DLD1 (cell line): ENCODE measurements around the gene GSE1.

ENCODE experiments used
- in situ Hi-C: cut with HindIII; loops from 2 replicates; pipeline ENCODE4 v1.10.0; 2017; ENCODE audit warnings: low sequenced_read_pairs

Gene GSE1

DNA sequence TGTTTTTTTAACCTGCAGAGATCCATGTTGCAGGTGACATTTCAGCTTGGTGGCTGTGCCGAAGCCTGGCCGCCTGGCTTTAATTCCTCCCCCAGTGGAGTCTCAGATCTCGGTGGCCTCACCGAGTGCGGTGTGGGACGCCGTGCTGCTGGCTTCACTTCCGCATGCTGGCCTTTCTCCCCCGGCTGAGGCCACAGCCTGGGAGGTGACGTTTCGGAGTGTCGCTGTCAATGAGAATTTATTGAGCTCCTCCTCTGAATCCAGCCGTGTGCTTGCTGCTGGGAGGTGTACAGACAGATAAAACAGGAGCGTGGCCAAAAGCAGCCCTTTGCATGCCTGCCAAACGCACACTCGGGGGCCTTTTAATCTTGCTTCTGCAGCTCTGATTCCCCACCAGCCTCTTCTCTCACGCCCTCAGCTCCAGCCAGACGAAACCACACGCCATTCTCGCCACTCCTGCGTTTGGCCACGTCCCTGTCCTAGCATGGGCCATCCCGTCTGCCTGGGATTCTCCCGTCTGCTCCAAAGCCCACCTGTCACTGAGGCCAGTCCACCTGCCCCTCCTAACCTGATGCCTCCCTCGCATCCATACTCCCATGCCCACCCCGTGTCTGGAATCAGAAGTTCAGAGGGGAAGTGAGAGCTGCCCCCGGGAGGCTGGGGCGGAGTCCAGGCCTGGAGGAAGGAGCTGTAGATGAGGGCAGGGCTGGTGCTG lies 3.6 kb downstream of the GSE1 start:
- in situ Hi-C loops = no loop called here

- in situ Hi-C loops = no loop called here
Measured at GRCh38 chr16:85617948-85618347, 4.8 kb downstream of the GSE1 start.

GRCh38 chr16:85618521-85618920 lies 5.4 kb downstream of the GSE1 start:
- in situ Hi-C loops = no loop called here

GRCh38 chr16:85619101-85619891 lies 6.2 kb downstream of the GSE1 start:
- in situ Hi-C loops = no loop called here

- in situ Hi-C loops = no loop called here
Measured at GRCh38 chr16:85620374-85620773, 7.3 kb downstream of the GSE1 start.

- in situ Hi-C loops = no loop called here
Measured at GRCh38 chr16:85621698-85622428, 8.7 kb downstream of the GSE1 start.

DNA sequence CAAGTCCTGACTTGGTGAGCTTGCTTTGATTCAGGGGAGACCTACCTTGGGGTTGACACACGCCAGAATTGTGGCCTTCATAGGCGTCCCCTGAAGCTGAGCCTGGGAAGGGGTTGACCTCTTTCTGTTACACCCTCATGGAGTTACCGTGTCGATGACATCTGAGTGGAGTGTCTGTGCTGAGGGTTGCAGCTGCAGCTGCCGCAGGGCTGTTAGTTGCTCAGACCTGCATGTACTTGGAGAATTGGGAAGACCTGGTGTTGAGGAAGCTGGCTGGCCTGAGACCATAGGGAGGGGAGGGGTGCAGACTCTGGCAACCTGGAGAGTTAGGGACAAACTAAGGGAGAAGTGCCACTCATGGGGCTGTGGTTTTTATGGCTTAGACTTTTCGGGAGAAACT lies 9.6 kb downstream of the GSE1 start:
- in situ Hi-C loops = no loop called here

DNA sequence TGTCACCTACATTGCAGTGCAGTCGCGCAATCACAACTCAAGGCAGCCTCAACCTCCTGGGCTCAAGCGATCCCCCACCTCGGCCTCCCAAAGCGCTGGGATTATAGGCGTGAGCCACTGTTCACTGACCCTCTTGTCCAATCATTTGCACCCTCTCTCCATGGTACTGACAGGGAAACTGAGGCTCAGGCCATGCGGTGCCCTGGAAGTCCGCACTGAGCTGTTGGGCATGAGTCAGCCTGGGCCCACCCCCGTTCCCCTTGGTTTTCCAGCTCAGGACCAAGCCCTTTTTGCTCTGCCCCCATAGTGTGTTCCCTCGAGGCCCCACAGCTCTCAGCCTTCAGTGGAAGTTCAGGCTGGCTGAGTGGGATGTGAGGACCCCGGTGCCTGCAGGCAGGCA lies 10.1 kb downstream of the GSE1 start:
- in situ Hi-C loops = no loop called here

DNA sequence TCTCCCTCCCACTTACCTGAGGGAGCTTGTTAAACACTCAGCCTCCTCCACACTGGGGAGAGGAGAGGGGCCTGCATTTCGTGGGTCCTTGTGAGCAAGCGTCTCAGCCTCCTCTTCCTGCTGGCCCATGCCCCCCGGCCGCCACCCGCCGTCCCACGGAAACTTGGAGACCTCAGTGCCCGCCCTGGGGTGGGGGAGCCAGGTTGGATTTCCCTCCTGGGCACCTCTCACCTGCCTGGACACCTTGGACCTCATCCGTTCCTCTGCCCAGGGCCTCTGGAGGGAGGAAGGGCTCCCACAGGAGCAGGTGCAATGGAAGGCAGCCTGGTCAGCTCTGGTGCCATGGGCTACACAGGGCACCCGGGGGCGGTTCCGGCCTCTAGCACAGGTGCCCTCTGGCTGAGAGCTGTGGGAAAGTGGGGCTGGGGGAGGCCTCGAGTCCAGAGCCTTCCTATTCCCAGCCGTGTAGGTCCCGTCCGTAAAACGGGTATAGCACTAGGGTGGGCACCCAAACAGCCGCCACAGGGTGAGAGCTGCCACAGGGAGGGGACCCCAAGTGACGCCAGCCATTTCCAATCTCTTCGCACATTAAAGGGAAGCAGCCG lies 11.0 kb downstream of the GSE1 start:
- in situ Hi-C loops = no loop called here

- in situ Hi-C loops = no loop called here
Measured at GRCh38 chr16:85624646-85625045, 11.5 kb downstream of the GSE1 start.

- in situ Hi-C loops = no loop called here
Measured at GRCh38 chr16:85625053-85625452, 11.9 kb downstream of the GSE1 start.

GRCh38 chr16:85625485-85626117 lies 12.5 kb downstream of the GSE1 start:
- in situ Hi-C loops = no loop called here

- in situ Hi-C loops = no loop called here
Measured at GRCh38 chr16:85626191-85626981, 13.3 kb downstream of the GSE1 start.

GRCh38 chr16:85627089-85627488 lies 14.0 kb downstream of the GSE1 start:
- in situ Hi-C loops = no loop called here

- in situ Hi-C loops = no loop called here
Measured at GRCh38 chr16:85627526-85628264, 14.6 kb downstream of the GSE1 start.

GRCh38 chr16:85628265-85628556 lies 15.1 kb downstream of the GSE1 start:
- in situ Hi-C loops = no loop called here

- in situ Hi-C loops = no loop called here
Measured at GRCh38 chr16:85628645-85629044, 15.5 kb downstream of the GSE1 start.

- in situ Hi-C loops = no loop called here
Measured at GRCh38 chr16:85629326-85629725, 16.2 kb downstream of the GSE1 start.

- in situ Hi-C loops = no loop called here
Measured at GRCh38 chr16:85629853-85630252, 16.7 kb downstream of the GSE1 start.

DNA sequence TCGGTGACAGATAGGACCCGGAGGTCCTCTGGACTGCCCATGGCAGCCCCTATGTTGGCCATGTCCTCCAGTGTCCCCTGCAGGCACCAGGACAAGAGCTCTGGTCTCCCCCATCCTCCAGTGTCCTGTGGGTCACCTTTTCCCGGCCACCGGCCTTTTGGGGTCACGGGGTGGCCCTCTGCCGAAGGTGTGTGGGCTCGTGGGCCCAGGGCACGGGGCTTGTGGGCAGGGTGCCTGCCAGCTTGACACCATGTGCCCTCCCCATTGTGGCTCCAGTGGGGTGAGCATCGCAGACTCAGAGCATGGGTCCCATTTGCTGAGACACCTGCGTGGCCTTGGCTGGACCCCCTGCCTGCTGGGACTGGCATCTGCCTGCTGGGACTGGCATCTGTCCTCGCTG lies 18.1 kb downstream of the GSE1 start:
- in situ Hi-C loops = no loop called here
